Measurements from ENCODE around the gene FAM199X.
A peak's percentile ranks its signal among the peaks of the same experiment; 100 is the strongest.

Gene FAM199X

GRCh38 chrX:104165894-104166734 is at the start of gene FAM199X:
Gene FAM199X, plus strand, starts transcription at chrX:104166453. Its CDS starts 333 bp downstream, at chrX:104166786.
- DNase-seq (ENCODE audit: low read depth, low spot score): no peak

GRCh38 chrX:104117759-104118158 is 48.5 kb upstream of the FAM199X start:
- no peak for DNase-seq (ENCODE audit: low read depth, low spot score)

GRCh38 chrX:104118765-104119164 is 47.5 kb upstream of the FAM199X start:
- DNase-seq (ENCODE audit: low read depth, low spot score): no peak

GRCh38 chrX:104122829-104123228 is 43.4 kb upstream of the FAM199X start:
- DNase-seq (ENCODE audit: low read depth, low spot score): no peak

- no peak for DNase-seq (ENCODE audit: low read depth, low spot score)
Observed at GRCh38 chrX:104126856-104127255, 39.4 kb upstream of the FAM199X start.

GRCh38 chrX:104130808-104131207 is 35.4 kb upstream of the FAM199X start:
- DNase-seq (ENCODE audit: low read depth, low spot score): no peak

GRCh38 chrX:104134583-104135261 is 31.5 kb upstream of the FAM199X start:
- no peak for DNase-seq (ENCODE audit: low read depth, low spot score)

GRCh38 chrX:104135677-104136076 is 30.6 kb upstream of the FAM199X start:
- no peak for DNase-seq (ENCODE audit: low read depth, low spot score)

GRCh38 chrX:104136241-104137019 is 29.8 kb upstream of the FAM199X start:
- DNase-seq (ENCODE audit: low read depth, low spot score): no peak

- DNase-seq (ENCODE audit: low read depth, low spot score): no peak
Observed at GRCh38 chrX:104137496-104137895, 28.8 kb upstream of the FAM199X start.

GRCh38 chrX:104141087-104141760 is 25.0 kb upstream of the FAM199X start:
- no peak for DNase-seq (ENCODE audit: low read depth, low spot score)

- DNase-seq (ENCODE audit: low read depth, low spot score): no peak
Observed at GRCh38 chrX:104151037-104151436, 15.2 kb upstream of the FAM199X start.

GRCh38 chrX:104156630-104157529 is 9.4 kb upstream of the FAM199X start, which contains the start of gene SLC25A53:
Gene SLC25A53, minus strand, starts transcription at chrX:104157009. Its CDS starts 51,752 bp downstream, at chrX:104105257.
- DNase-seq (ENCODE audit: low read depth, low spot score): peak; percentile 70

GRCh38 chrX:104166735-104167436 is 633 bp downstream of the FAM199X start:
- no peak for DNase-seq (ENCODE audit: low read depth, low spot score)

GRCh38 chrX:104168127-104168526 is 1.9 kb downstream of the FAM199X start:
- no peak for DNase-seq (ENCODE audit: low read depth, low spot score)

- no peak for DNase-seq (ENCODE audit: low read depth, low spot score)
Observed at GRCh38 chrX:104172121-104172520, 5.9 kb downstream of the FAM199X start.

- DNase-seq (ENCODE audit: low read depth, low spot score): no peak
Observed at GRCh38 chrX:104172788-104173187, 6.5 kb downstream of the FAM199X start.

GRCh38 chrX:104173841-104174240 is 7.6 kb downstream of the FAM199X start:
- DNase-seq (ENCODE audit: low read depth, low spot score): no peak

GRCh38 chrX:104183685-104184084 is 17.4 kb downstream of the FAM199X start:
- DNase-seq (ENCODE audit: low read depth, low spot score): no peak

GRCh38 chrX:104187931-104188330 is 21.7 kb downstream of the FAM199X start:
- no peak for DNase-seq (ENCODE audit: low read depth, low spot score)
